ENCODE measurements around the gene EEF1AKMT4.

EEF1AKMT4 gene

GRCh38 chr3:184236033-184236410 is 13.4 kb upstream of the EEF1AKMT4 start:
- no peak for DNase-seq

- no peak for DNase-seq
Measured at GRCh38 chr3:184236636-184237035, 12.8 kb upstream of the EEF1AKMT4 start.

GRCh38 chr3:184237211-184237610 is 12.3 kb upstream of the EEF1AKMT4 start:
- DNase-seq, result no peak

GRCh38 chr3:184237807-184238206 is 11.7 kb upstream of the EEF1AKMT4 start:
- no peak for DNase-seq

GRCh38 chr3:184238246-184238818 is 11.1 kb upstream of the EEF1AKMT4 start:
- no peak for DNase-seq

- DNase-seq, result no peak
Measured at GRCh38 chr3:184239221-184239620, 10.3 kb upstream of the EEF1AKMT4 start.

- no peak for DNase-seq
Measured at GRCh38 chr3:184239708-184240107, 9.8 kb upstream of the EEF1AKMT4 start.

GRCh38 chr3:184240384-184241140 is 8.9 kb upstream of the EEF1AKMT4 start:
- no peak for DNase-seq

- no peak for DNase-seq
Measured at GRCh38 chr3:184241141-184241446, 8.4 kb upstream of the EEF1AKMT4 start.

- no peak for DNase-seq
Measured at GRCh38 chr3:184241447-184242296, 7.8 kb upstream of the EEF1AKMT4 start.

- DNase-seq, result no peak
Measured at GRCh38 chr3:184242297-184242685, 7.2 kb upstream of the EEF1AKMT4 start.

- peak; percentile 63 for DNase-seq
Measured at GRCh38 chr3:184248454-184249411, 739 bp upstream of the EEF1AKMT4 start, which contains the start of gene ALG3. ALG3 (minus strand) TSS chr3:184248962; CDS start chr3:184248940, 22 bp downstream.

- no peak for DNase-seq
Measured at GRCh38 chr3:184250167-184250828, 826 bp downstream of the EEF1AKMT4 start.

GRCh38 chr3:184255291-184256039 is 6.0 kb downstream of the EEF1AKMT4 start:
- DNase-seq, result no peak

GRCh38 chr3:184257083-184257915 is 7.8 kb downstream of the EEF1AKMT4 start:
- no peak for DNase-seq

GRCh38 chr3:184258926-184259325 is 9.5 kb downstream of the EEF1AKMT4 start:
- DNase-seq, result no peak

GRCh38 chr3:184259396-184259877 is 10.0 kb downstream of the EEF1AKMT4 start:
- no peak for DNase-seq

GRCh38 chr3:184259878-184260723 is 10.6 kb downstream of the EEF1AKMT4 start:
- peak; percentile 22 for DNase-seq

GRCh38 chr3:184260724-184261269 is 11.3 kb downstream of the EEF1AKMT4 start:
- DNase-seq, result no peak

All from activated gamma-delta T cell (primary cell).